ENCODE data around the gene HUS1.
"Not testable (repeated sequence)": the region's sequence is repeated elsewhere in the genome, so short reads cannot be mapped to it uniquely, and the experiment has no call there.

The HUS1 gene

DNA sequence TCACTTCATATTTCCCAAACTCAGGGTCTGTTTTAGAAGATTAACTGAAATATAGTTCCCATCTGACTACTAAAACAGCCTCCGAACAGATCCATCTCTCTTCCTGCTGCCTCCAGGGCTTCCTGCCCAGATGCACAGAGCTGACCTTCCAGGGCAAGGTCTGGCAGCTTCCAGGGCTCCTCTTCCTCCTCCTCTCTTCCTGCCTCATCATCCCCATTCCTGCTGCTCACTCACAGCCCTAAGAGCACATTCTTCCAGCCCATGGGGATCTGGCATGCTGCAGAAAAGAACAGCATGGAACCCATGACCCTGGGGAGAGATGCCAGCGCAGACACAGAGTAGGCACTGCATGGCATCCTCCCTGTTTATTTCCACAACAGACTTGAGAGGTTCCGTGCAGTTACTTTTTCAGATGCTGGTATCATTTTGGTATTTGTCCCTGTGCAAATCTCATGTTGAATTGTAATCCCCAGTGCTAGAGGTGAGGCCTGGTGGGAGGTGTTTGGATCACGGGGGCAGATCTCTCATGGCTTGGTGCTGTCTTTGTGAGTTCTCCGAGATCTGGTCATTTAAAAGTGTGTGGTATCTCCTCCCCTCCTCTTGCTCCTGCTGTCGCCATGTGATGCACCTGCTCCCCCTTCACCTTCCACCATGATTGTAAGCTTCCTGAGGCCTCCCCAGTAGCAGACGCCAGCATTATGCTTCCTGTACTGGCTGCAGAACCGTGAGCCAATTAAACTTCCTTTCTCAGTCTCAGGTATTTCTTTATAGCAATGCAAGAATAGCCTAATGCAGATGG lies 35.5 kb downstream of the HUS1 start:
- no peak for DNase-seq

DNA sequence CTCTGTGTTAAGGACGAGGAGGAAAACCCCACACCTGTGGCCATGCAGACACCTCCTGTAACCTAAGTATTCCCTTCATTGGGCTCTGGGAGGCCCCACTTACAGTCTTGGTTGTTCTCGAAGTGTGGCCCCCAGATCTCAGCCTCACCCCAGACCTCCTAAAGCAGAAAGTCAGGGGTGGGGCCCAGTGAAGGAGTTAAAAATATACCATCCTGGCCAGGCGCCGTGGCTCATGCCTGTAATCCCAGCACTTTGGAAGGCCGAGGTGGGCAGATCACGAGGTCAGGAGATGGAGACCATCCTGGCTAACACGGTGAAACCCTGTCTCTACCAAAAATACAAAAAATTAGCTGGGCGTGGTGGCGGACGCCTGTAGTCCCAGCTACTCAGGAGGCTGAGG lies 36.8 kb downstream of the HUS1 start:
- not testable (repeated sequence) for DNase-seq

DNA sequence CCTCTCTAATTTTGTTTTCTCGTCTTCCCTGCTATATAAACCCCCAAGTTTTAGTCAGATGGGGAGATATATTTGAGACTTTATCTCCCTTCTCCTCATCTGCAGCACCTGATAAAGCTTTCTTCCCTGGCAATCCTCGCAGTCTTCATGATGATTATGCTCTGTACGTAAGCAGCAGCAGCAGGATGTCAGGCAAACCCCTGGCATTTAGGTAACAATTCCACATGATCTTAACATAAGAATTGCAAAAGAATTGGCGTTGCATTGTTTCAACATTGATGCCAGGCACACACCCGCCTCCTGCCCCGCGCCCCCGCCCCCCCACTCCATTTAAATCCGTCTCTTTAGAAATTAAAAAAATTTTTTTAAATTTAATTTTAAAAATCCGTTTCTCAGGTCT lies 37.3 kb downstream of the HUS1 start:
- no peak for DNase-seq

DNA sequence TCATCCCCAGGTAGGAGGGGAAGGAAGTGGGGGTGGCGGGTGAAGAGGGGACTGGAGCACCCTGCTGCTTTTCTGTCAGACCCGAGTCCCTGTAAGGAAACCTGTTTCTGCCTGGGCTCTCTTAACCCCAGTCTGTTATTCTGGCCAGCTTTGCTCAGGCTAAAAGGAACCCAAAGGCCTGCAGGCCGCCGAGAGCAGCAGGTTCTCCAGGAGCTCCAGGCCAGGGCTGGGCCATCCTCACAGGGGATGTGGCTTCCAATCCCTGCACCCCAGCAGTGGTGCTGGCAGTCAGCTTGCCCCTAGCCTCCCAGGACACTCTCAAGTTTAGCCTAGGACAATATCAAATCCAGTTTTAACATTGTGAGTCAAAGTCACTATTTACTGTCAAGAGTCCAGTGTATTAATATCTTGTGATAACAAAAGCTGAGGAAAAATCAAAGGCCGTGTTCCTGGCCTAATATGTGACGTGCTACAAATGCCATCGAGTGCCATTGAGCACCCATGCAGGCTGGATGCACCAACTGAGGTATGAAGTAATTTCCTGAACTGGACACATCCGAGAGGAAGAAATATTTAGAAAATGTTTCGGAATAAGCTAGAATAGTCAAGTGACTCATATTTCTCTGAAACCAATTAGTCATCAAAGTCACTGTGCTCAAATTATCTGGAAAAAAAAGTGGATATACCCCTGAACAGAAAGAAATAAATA lies 38.1 kb downstream of the HUS1 start:
- no peak for DNase-seq

DNA sequence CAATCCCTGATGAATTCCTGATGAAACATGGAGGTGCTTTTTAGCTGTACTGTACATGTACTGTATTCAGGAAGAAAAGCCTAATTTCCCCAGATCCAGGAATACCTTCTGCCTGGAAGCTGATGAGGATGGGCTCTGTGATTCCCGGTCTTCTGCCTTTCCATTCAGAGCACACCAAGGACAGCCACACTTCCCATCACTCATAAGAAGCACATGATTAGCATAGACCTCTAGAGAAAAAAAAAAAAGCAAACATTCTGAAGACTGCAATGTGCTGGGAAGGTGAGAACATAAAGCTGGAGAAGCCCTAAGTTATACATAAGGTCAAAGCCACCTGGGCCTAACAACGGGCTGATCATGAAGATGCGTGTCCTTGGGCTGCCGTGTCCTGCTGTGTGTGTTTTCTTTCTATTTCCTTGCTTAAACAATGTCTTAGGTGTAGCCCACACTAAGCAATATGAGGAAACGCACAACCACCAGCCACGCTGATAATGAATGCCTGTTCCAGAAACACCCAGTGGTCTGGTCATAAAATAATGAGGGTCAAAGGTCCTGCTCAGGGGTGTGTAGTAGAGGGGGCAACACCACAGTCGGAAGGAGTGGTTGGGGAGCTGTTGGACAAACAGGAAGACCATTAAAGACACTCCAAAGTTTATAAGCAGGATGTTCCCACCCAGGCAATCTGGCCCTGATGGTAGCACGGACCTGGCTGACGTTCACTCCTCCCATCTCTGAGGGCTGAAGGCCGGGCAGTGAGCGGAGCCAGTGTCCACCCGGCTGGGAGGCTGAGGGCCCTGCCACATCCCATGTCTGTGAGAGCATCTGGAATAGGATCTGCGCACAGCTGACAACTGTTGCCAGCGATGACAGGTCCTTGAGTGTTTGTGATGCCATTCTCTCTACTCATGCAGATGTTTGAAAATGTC lies 39.1 kb downstream of the HUS1 start:
- no peak for DNase-seq

DNA sequence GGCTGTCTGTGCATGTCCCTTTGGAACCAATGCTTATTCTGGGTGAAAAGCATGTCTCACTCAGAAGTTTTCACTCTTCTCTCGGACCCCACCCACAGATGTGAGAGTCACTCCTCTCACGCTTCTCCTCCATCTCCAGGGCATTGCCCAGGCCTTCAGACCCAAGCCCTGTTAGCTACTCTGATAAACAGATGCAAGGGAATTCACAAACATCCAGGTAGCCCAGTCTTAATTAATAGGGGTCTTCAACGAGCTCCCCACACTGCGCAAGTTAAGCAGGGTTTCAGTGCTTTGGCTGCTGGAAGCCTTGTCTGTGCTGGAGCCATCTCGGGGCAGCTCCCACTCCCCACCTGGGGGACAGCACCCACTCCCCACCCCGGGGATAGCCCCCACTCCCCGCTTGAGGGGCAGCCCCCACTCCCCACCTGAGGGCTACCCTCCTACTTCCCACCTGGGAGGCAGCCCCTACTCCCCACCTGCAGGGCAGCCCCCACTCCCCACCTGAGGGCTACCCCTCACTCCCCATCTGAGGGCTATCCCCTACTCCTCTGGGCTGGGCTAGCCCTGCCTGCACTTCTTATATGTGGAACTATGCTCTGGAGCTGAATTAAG lies 39.9 kb downstream of the HUS1 start:
- DNase-seq, result no peak

DNA sequence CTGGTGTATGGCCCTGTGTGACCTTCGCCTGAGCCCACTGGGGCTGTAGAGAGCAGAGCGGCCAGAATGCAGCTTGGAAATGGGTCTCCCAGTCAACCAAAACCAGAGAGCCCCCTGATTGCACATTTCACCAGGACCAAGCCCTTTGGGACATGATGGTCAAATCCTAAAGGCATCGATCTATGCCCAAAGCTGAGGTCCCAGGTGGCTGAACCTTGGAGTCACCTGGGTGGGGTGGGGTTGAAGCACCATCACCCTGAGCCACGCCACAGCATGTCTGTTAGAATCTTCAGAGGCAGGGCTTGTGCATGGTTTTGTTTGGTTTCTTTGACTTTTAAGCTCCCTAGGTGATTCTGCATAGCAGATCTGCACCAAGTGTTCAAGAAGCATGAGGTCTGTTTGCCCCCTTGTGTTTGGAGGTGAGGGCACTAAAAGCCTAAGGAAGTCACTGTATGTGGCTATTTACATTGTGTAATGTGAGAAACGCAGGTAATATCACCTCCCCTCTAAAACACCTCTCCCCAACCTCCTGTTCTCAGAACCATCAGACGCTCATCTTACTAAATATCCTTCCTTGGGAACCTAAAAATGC lies 40.7 kb downstream of the HUS1 start:
- DNase-seq, result no peak

DNA sequence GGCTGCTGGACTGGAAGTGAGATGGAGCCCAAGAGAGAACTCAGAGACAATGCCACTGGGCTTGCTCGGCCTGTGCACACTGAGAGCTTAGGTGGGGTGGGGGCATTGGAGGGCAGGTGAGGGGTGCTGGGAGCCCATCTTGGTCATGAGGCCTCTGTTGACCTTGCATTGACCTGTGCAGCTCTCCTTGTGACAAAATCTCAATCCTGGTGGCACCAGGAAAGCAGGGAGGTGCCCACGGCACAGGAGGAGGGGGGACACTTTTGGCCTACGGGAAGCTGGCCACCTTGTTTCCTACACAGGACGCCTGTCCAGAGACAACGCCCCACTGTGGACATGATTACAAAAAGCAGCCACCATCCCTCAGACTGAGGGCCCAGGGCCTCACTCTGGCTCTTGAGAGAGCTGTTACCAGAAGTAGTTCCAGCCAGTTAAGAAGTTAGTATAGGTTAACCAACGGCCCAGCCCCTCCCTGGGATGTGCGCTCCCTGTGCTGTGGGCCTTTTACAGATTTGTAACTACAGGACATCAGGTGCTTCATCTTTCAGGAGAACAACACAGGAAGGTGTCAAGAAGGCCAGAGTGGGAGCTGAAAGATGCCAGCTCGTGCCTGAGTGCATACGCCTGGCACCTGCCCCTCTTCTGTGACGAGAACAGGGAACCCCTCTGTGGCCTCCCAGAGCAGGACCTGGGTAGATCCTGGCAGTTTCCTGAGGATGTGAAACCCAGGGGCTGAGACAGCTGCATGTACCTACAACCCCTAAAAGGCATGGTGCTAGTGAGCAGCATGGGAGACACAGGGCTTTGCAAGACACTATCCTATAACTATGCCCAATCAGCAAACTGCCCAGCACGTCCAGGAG lies 41.5 kb downstream of the HUS1 start:
- DNase-seq, result no peak

DNA sequence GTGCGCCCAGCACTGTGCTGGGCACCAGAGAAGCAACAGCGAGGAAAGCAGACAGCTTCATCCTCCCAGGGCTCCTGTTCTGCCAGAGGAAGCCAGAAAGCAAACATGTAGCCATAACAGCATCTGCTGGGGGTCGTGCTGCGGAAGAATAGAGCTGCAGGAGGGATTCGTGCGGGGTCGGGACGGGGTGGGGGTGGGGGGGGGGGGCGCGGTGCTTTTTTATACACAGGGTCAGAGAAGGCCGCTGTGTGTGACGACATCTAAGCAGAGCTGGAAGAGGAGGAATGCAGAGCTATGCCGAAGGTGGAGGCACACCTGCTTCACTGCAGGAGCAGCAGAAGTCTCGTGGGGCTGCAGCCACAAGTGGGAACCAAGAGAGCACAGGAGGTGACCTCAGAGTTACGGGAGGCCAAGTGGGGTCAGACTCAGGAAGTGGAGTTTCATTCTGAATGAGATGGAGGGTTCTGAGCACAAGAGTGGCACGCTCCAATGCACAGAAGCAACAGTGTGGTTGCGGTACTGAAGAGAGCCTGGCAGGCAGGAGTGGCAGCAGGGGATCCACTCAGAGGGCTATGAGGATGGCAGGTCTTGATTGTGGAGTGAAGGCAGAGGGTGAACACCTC lies 42.2 kb downstream of the HUS1 start:
- DNase-seq, result no peak

DNA sequence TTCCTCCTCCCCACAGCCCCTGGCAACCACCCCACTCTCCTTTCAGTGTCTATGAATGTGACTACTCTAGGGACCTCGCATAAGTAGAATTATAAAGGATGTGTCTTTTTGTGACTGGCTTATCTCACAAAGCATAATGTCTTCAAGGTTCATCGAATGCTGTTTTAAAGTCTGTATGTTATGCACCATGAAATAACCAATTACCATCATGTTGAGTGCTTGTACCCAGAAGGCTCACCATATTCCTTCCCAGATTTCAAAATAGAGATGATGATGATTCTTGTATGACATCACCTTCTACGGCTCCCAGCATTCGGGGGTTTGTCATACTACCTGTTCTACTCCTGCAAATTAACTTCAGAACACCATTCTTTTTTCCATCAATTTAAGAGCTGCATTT lies 43.1 kb downstream of the HUS1 start:
- no peak for DNase-seq

DNA sequence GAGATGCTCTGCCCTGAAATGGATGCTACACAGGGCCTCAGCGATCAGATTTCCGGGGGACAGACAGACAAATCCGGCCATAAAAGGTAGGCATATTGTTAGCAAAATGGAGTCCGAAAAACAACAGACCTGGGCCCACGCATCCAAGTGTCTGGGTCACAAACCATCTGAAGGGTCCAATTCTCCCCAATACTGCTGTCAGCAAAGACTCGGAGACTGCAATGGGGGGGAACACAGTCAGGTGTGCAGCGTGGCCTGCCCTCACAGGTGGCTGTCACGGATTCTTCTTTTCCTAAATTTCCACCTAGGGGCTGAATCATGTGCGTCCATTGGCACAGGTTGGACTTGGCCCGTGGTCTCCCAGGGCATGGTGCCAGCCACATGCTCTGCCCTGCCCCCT lies 44.1 kb downstream of the HUS1 start:
- DNase-seq, result no peak

DNA sequence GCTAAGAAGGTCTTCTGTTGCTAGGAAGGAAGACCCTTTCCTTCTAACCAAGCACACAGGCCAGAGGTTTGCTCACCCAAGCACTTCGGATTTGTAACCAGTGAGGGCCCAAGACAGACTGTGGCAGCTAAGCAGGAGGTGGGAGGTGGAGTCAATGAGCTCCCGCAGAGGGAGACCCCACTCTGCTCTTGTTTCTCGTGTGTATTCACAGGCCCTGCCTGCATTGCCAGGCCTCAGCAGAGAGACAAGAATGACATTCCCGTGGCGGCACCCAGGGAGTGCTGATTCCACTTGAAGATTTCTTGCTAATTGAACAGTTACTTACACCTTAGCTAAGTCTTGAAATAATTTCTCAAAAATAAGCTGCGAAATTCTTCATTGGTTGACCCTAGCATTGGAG lies 44.6 kb downstream of the HUS1 start:
- DNase-seq, result no peak

DNA sequence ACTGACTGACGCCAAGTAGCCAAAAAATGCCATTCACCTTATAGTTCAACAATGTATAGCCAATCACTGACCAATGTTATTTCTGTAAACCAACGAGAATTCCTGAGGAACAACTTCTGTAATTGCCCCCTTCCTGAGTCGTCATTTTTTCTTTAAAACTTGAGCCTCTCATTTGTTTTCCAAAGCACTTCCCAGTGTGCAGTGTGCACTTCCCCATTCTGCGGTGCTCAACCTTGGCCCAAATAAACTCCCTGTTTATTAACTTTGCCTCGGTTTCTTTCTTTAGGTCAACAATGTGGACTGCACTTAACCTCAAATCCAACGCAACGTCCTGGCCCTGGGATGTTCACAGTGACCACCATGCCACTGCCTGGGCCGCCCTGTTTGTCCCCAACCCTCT lies 46.2 kb downstream of the HUS1 start:
- DNase-seq, result no peak

DNA sequence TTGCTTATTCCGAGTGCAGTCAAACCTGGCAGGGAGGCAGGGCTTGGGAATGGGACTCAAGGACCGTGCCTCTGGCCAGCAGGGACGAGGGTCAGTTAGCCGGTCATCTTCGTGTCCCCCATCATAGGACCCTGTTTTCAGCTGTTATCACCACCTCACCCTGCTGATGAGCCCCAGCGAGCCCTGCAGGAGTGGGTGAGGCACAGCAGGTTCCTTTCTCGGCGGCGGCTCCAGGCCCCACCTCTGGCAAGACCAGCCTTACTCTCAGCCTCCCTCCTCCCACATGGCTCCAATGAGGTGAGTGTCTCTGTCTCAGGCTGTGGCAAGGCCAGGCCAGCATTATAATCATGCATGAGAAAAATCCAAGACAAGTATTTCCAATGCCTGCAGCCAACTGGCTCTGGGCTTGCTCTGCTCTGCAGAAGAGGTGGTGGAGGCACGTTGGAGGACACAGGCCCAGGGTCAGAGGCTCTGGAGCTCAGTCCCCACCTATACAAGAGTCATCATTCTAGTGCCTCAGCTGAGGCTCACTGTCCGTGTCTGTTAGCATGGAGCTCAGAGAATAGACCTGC lies 46.9 kb downstream of the HUS1 start:
- no peak for DNase-seq

DNA sequence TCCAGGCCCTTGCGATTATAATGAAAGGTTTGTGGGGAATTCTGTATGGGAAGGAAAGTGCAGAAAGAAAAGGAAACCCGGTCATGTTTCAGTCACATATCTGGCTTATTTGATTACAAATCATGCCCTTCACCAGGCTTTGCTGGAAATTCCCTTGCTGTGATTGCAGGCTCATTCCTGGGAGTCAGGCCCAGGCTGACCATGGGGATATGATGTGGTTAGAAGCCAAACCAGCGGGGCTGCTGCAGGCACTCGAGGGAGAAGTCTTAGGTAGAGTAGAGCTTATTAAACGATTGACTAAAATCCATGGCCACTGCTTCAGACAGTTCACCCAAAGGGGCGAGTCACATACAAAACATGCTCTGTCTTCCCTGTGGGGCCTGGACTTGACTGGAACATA lies 47.4 kb downstream of the HUS1 start:
- DNase-seq, result no peak

DNA sequence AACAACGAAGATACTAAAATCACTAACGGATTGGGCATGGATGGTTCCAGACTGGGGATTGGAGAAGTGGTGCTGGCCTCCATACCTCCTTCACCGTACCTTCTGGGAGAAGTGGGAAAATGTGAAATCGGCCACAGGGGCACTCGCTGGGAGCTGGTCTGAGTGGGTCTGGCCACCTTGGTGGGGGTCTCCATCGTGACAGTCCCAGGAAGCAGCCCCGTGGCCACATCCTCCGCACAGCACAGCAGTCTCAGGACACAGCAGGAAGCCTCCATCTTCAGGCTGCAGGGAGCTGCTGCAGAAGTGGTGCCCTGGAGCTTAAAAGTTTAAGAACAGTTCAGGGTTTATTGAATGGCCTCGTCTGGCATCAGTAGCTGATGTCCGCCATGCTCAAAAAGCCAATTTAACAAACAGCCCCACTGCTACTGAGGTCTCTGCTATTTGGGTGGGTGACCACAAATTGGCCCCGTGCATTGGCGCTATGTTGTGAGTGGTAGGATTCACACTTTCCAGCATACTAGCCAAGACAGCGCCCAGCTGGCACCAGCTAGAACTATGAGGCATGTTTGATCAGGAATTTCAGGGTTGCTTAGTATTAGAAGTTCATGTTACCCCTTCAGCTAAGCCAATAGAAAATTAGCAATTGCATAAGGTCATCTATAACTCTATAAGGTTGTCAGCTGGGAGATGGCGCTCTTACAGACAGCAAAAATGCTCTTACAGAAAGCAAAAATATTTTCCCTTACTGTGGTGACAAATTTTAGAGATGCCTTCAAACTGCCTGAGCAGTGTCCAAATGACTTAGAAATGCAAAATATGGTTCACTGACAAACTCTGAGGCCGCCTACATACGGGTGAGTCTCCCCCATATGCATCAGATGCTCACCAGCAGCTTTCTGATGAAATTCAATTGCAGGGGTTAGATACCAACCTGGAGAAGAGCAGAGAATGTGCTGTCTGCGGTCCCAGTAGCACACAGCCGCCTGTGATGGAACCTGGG lies 48.1 kb downstream of the HUS1 start:
- no peak for DNase-seq

DNA sequence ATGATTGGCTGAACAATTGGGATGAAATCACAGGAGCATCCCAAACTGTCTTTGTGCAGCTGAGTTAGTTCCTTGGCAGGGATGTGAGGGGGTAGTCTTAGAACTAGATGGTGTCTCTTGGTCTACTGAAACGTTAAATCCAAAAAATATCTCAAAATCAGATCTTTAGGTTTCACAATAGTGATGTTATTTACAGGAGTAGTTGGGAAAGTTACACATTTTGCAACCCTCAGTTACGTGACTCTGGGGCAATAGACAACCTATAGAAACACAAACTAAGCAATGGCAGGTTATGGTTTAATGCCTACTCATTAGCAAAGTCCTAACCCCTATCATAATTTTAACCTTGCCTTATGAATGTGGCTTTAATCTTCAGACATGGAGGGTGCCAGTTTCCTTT lies 55.1 kb downstream of the HUS1 start:
- DNase-seq, result no peak

DNA sequence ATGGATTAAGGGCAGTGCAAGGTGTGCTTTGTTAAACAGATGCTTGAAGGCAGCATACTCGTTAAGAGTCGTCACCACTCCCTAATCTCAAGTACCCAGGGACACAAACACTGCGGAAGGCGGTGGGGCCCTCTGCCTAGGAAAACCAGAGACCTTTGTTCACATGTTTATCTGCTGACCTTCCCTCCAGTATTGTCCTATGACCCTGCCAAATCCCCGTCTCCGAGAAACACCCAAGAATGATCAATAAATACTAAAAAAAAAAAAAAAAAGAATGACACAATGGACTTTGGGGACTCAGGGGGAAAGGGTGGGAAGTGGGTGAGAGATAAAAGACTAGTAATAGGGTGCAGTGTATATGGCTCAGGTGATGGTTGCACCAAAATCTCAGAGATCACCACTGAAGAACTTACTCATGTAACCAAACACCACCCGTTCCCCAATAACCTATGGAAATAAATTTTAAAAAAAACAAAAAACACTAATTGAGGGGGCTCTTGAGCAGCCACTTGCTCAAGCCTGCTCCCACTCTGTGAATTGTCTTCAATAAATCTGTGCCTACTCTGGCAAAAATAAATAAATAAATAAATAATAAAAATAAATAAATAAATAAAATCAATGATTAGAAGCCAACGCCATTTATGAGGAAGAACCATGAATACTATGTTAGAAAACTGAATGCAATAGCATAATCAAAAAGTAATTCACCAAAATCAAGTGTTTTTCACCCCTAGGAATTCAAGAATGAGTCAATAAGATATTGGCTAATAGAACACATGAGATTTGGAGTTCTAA lies 56.1 kb downstream of the HUS1 start:
- DNase-seq, result not testable (repeated sequence)

DNA sequence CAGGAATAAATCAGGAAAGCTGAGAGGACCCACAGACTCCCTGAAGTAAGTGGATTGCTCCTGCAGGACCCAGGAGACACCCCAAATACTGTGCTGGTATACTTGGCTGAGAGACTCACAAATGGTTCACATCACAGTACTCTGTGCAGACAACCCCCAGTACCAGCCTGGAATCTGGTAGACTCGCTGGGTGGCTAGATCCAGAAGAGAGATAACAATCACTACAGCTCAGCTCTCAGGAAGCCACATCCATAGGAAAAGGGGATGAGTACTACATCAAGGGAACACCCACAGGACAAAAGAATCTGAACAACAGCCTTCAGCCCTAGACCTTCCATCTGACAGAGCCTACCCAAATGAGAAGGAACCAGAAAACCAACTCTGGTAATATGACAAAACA lies 62.9 kb downstream of the HUS1 start:
- not testable (repeated sequence) for DNase-seq
